RWPE2 (cell line): ENCODE data around the gene CNTN4.

Experiments used
- ATAC-seq: fragments of 200-7000 bp; cut with Tn5 transposase; 3 replicates; pipeline ENCODE4 v1.9.1; 2021; ENCODE audit warnings: low read depth
- DNase-seq: peaks from one replicate; pipeline ENCODE4 v3.0.0-alpha.2; 2020; ENCODE audit warnings: low spot score
- H3K27ac ChIP-seq: fragments of 450-650 bp; 2 replicates; pipeline ENCODE4 v1.5.1; 2017; ENCODE audit warnings: mild to moderate bottlenecking; ENCODE audit not compliant: poor library complexity, severe bottlenecking
- H3K27me3 ChIP-seq: fragments of 250-450 bp; sonication (Bioruptor Pico); 2 replicates; pipeline ENCODE4 v1.5.1; 2021; ENCODE audit warnings: mild to moderate bottlenecking, moderate library complexity; ENCODE audit not compliant: insufficient read depth, poor library complexity, severe bottlenecking
- H3K36me3 ChIP-seq: fragments of 250-450 bp; sonication (Bioruptor Pico); 2 replicates; pipeline ENCODE4 v1.5.1; 2020; ENCODE audit warnings: low read depth, mild to moderate bottlenecking, moderate library complexity
- H3K4me1 ChIP-seq: fragments of 250-450 bp; sonication (Bioruptor Pico); 2 replicates; pipeline ENCODE4 v1.5.1; 2021; ENCODE audit warnings: mild to moderate bottlenecking, moderate library complexity; ENCODE audit not compliant: insufficient read depth, poor library complexity, severe bottlenecking
- H3K4me3 ChIP-seq: fragments of 250-450 bp; sonication (Bioruptor Pico); 2 replicates; pipeline ENCODE4 v1.5.1; 2021; ENCODE audit warnings: mild to moderate bottlenecking, moderate library complexity; ENCODE audit not compliant: severe bottlenecking
- H3K9me3 ChIP-seq: fragments of 250-450 bp; sonication (Bioruptor Pico); 2 replicates; pipeline ENCODE4 v1.5.1; 2021; ENCODE audit warnings: mild to moderate bottlenecking, moderate library complexity; ENCODE audit not compliant: severe bottlenecking
- CTCF ChIP-seq: fragments of 450-650 bp; IDR thresholded peaks from one replicate; pipeline ENCODE4 v1.5.1; 2017; ENCODE audit warnings: mild to moderate bottlenecking, moderate library complexity; ENCODE audit not compliant: poor library complexity, severe bottlenecking

CNTN4 gene

DNA sequence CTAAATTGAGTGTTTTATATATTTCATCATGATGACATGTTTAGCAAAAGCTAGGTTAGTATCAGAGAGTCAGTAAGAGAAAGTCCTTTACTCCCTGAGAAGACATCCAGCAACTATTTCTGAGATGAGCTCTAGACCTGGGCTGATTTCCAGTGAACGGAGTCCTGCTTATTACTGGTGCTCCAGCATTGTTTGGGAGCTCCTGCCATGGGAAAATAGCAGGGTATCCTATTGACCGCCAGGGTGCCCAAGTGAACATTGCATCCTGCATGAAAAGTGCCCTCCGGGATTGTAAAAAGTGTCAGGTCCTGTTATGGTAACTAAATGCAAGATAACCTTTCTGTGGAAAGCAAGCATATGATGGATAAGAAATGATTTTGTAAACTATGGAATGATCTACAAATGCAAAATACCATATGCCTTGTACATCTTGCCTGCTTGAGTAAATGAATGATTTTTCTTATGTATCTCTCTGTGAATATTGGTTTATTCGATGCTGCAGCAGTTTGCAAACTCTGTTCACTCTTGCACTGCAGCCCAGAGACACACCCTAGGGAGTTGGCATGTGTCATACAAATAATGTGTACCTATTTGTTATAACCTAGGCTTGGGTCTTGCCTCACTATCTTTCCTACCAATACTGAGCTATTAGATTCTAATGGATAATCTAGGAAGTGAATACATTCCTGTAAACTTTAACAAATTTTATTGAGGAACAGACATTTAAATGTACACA is 914.8 kb downstream of the CNTN4 start:
- Histone ChIP-seq H3K4me1 (no peaks in the 10 kb centered on the region), H3K27ac (no peak overlapping the region), H3K36me3 (no peaks in the 10 kb centered on the region), H3K27me3 (no peaks in the 10 kb centered on the region), H3K4me3 (no peak overlapping the region), H3K9me3 (no peaks in the 10 kb centered on the region)
- no peak for TF ChIP-seq CTCF
- ATAC-seq (no peak), DNase-seq (no peak)

DNA sequence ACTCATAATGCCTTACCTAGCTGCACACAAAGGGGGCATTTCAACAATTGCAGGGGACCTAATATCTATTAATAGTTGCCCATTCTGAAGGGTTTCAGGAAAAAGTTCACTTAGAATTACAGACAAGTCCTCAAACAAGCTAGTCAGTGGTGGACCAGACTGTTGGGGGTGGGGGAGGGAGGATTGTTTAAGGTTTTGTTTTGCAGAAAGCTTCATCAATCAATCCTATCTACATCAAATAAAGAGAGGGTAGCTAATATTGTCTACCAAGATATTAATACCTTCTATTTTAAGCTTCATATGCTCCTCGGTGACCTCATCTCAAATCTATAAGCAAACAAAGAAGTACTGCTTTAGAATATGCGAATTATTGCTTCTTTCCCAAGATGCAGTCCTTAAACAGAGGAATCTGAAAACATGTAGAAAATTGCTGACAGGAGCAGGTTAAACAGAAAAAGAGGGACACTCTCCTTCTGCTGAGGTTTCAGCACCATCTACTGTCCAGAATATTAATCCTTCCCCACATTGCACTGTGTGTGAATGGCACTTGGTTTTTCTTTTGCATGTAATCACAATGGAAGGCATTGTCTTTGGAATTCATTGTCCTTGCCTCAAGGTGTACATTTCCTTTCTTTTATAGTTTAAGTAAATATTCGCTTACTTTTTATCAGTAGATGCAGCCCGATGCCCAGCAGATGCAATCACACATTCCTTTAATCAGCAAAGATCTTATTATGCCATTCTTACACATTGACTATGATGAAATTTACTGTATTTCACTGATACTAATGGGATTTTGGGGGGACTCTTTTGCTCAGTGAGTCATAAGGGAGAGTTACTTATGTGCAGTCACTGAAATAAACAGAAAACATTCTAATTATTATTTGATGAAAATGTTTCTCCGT is 916.8 kb downstream of the CNTN4 start:
- H3K4me3 ChIP-seq = no peak overlapping the region
- H3K36me3 ChIP-seq = no peaks in the 10 kb centered on the region
- DNase-seq = no peak
- H3K27me3 ChIP-seq = no peaks in the 10 kb centered on the region
- no peaks in the 10 kb centered on the region for H3K9me3 ChIP-seq
- no peak overlapping the region for H3K27ac ChIP-seq
- no peaks in the 10 kb centered on the region for H3K4me1 ChIP-seq
- ATAC-seq = peak; percentile 72; the same call in 2 of the 3 replicates
- TF ChIP-seq CTCF = peak; percentile 53

GRCh38 chr3:3016226-3016625 is 917.6 kb downstream of the CNTN4 start:
- no peak for ATAC-seq
- H3K9me3 ChIP-seq = no peaks in the 10 kb centered on the region
- no peaks in the 10 kb centered on the region for H3K27me3 ChIP-seq
- no peak overlapping the region for H3K4me3 ChIP-seq
- TF ChIP-seq CTCF = no peak
- no peaks in the 10 kb centered on the region for H3K4me1 ChIP-seq
- no peak for DNase-seq
- H3K36me3 ChIP-seq = no peaks in the 10 kb centered on the region
- H3K27ac ChIP-seq = no peak overlapping the region

- TF ChIP-seq CTCF = no peak
- ATAC-seq (no peak), DNase-seq (no peak)
- no peaks in the 10 kb centered on the region for H3K4me1 ChIP-seq
- H3K27me3 ChIP-seq = peaks cover 4% of the 10 kb centered on the region
- no peaks in the 10 kb centered on the region for H3K36me3 ChIP-seq
- no peaks in the 10 kb centered on the region for H3K9me3 ChIP-seq
- no peak overlapping the region for H3K27ac ChIP-seq
- no peak overlapping the region for H3K4me3 ChIP-seq
Observed at GRCh38 chr3:3020209-3020608, 921.5 kb downstream of the CNTN4 start.
